Renal cortex interstitium (tissue), 11 donors: Measurements from ENCODE around the gene CANX. TPM values are rescaled to one million over a fixed set of nuclear protein-coding genes. Genes with fewer than 3 reads are reported as not detected.
"Not testable (repeated sequence)": the region's sequence is repeated elsewhere in the genome, so short reads cannot be mapped to it uniquely, and the experiment has no call there.

Experiments used
- DNase-seq, 11 donors: peaks; one replicate each; pipeline ENCODE4 v3.0.0-alpha.2; 2013; ENCODE audit warnings: low read depth in 9 of 11, low spot score in 4 of 11; ENCODE audit errors: extremely low read depth in 1 of 11
- polyA plus RNA-seq, 3 donors: library from polyadenylated mRNA; unstranded; fragments of 120-200 nt; gene quantifications; one replicate each; pipeline ENCODE4 v1.2.1, GENCODE V29; 2013; ENCODE audit not compliant: insufficient read length in 3 of 3

CANX gene
- polyA plus RNA-seq, 3 donors = 533 to 591 (median 590) TPM

DNA sequence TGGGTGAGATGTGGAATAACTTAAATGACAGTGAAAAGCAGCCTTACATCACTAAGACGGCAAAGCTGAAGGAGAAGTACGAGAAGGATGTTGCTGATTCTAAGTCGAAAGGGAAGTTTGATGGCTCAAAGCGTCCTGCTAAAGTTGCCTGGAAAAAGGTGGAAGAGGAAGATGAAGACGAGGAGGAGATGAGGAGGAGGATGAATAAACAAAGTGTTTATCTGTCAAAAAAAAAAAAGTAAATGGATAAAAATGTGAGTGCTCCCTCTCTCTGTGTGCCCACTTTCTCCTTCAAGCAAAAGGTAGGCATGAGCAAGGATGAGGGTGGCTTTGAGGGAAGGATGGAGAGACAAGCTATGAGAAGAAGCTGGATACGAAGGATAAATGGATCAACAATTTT is 4.2 kb upstream of the CANX start:
- no peak for DNase-seq

DNA sequence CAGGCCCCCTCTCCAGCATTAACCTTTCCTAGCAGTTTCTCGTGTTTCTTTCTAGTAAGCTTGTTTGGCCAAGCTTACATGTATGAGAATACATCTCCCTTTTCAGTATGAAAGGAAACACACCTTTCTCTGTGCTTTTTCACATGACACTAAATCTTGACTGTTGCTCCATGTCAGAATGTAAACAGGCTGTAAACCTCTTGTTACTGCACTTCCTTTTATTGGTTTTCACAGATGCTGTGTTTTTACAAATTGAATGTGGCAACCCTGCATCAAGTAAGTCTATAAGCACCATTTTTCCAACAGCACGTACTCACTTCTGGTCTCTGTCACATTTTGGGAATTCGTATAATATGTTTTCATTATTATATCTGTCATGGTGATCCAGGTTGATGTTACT is 2.2 kb upstream of the CANX start:
- no peak for DNase-seq

GRCh38 chr5:179697108-179697507 is 1.7 kb upstream of the CANX start:
- DNase-seq = no peak

GRCh38 chr5:179697543-179697942 is 1.2 kb upstream of the CANX start:
- not testable (repeated sequence) for DNase-seq

GRCh38 chr5:179697993-179698934 is 503 bp upstream of the CANX start:
- DNase-seq = peak; percentile 95 to 99 (median 99)

GRCh38 chr5:179699616-179700237 is 960 bp downstream of the CANX start:
- DNase-seq = no peak

- DNase-seq = no peak
Measured at GRCh38 chr5:179700401-179700918, 1.7 kb downstream of the CANX start.

DNA sequence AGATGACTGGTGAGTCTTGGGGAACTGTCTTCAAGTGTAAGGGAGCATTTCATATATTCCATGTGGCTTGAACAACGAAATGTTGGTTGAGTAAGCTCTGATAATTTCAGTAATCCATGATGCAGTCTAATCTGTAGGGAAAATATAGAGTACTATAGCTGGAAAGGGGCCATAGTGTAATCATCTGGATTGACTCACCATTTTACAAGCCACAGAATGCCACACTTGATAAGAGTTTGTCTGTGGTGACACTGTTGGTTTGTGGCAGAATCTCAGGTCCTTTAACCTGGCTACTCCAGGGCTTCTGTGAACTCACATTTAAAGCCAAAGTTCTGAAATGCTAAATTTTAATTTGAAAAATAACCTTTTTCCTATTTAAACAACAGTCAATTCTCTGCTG is 17.5 kb downstream of the CANX start:
- no peak for DNase-seq

DNA sequence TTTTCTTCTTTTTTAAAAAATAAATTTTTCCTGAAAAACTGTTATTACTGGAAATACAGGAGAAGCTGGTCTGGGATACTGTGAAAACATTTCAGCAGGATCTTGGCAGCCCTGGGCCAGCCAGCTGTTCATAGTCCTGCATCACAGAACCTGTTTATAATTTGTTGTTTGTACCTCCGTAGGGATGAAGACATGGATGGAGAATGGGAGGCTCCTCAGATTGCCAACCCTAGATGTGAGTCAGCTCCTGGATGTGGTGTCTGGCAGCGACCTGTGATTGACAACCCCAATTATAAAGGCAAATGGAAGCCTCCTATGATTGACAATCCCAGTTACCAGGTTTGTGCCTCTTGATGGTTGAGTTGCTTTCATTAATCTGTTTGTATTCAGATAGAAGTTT is 21.5 kb downstream of the CANX start:
- DNase-seq = no peak

GRCh38 chr5:179724163-179724562 is 25.4 kb downstream of the CANX start:
- DNase-seq = no peak

GRCh38 chr5:179727106-179727505 is 28.3 kb downstream of the CANX start:
- DNase-seq = no peak

- no peak for DNase-seq
Measured at GRCh38 chr5:179729303-179729702, 30.5 kb downstream of the CANX start.

- no peak for DNase-seq
Measured at GRCh38 chr5:179729727-179730126, 31.0 kb downstream of the CANX start.

GRCh38 chr5:179730356-179730755 is 31.6 kb downstream of the CANX start:
- no peak for DNase-seq

DNA sequence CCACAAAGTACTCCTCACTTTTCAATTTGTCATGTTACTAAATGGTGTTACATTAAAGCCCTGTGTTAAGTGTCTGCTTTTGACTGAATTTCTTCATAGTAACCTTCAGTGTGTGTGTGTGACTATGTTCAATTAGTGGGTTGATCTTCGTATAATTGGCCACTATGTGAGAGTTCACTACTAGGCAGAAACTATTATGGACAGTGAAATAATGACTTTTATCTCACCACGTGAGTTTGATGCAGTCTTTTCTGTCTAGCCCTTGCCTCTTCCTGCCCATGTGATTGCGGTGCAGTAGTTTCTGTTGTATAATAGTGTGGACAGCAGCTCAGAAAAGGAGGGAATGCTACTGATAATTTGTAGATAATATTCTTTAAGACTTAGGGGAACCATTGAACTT is 32.1 kb downstream of the CANX start:
- no peak for DNase-seq

DNA sequence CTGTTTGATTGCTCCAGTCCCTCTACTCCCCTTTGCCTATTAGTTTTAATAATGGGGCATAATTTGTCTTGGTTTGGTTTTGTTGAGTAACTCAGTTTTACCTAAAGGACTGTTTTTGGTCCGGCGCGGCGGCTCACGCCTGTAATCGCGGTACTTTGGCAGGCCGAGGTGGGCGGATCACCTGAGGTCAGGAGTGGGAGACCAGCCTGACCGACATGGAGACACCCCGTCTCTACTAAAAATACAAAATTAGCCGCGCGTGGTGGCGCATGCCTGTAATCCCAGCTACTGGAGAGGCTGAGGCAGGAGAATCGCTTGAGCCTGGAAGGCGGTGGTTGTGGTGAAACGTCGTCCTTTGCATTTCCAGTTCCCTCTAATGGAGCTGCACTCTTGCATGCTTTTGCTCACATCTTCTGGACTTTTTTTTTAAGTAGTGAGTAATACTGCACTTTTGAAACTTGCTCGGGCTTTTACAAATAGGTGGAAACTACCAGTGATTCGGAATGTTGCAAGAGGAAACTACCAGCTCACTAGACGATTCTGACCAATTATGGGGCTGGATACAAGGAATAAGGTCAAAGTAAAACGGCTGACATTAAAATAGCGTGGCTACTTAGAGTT is 33.1 kb downstream of the CANX start:
- DNase-seq = no peak

DNA sequence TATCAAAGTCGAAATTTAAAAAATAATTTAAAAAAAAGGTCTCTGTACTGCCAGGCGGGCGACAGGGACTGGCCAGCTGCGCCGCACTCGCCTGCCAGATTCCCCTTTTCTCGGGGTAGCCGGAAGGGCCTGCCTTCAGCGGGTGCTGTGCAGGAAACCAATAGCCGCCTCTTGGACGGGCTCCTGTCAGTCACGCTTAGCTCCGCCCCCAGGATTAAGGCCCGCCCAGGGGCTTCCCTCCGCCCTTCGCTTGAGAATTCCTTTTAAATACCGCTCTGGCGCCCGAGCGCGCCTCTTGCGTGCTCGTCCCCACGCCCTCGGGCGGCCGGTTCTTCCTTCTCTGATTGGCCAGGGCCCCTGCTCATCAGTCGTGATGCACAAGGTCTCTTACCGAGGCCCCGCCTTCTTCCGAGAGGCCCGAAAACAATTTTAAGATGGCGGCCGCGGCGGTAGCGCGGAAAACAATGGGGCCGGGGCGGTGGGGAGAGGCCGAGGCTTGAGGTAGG is 33.7 kb downstream of the CANX start, which contains the start of gene MAML1:
Gene MAML1 (plus strand): TSS at position 411 of the 506 bp plus-strand sequence. CDS start 291 bp downstream, outside the sequence.
- peak; percentile 98 to 100 (median 99) for DNase-seq

GRCh38 chr5:179732918-179733771 is 34.4 kb downstream of the CANX start:
- DNase-seq = peak in 5 of 11 donors; percentile 15 to 43 (median 25)

GRCh38 chr5:179733772-179734126 is 35.0 kb downstream of the CANX start:
- DNase-seq = no peak
